Measurements from ENCODE around the gene PSMD10.

GRCh38 chrX:108132876-108133275, 41.5 kb upstream of the PSMD10 start:
- no peak for TF ChIP-seq CTCF (IDR thresholded peaks at IDR 0.05; ENCODE audit: poor library complexity)
- TF ChIP-seq EZH2 (IDR thresholded peaks at IDR 0.05; ENCODE audit: borderline replicate concordance), result no peak

Measured in hepatocyte (in vitro differentiated cells).